OCI-LY7 (cell line): ENCODE data around the gene CBX8. TPM values are rescaled to one million over a fixed set of nuclear protein-coding genes. Genes with fewer than 3 reads are reported as not detected.

Experiments used
- BruUV-seq: library from RNA; stranded (reverse); fragments of 400-500 nt; replicated peaks from 2 replicates; lab custom pipeline; 2021; lab: Mats Ljungman, UMichigan
- CTCF ChIA-PET: fragments of 300-600 bp; sonication (Branson Sonifier 250); formaldehyde crosslinking; loops from one replicate; lab custom pipeline; 2022; ENCODE audit warnings: antibody characterized with exemption; ENCODE audit not compliant: unreplicated experiment; lab: Charles Lee
- POLR2A ChIA-PET: fragments of 300-600 bp; sonication (Branson Sonifier 250); formaldehyde crosslinking; loops from one replicate; lab custom pipeline; 2022; ENCODE audit warnings: antibody characterized with exemption; lab: Charles Lee
- DNase-seq: peaks from one replicate; pipeline ENCODE4 v3.0.0-alpha.2; 2015; ENCODE audit warnings: low spot score
- H2AFZ ChIP-seq: fragments of 200-600 bp; sonication (generic), shearing (Covaris generic); 2 replicates; pipeline ENCODE4 v1.6.1; 2014; ENCODE audit warnings: mild to moderate bottlenecking, antibody characterized with exemption, low read length, moderate library complexity
- H3K27ac ChIP-seq: fragments of 200-600 bp; sonication (generic); 2 replicates; pipeline ENCODE4 v1.5.1; 2014; ENCODE audit warnings: mixed run types, low read depth, mild to moderate bottlenecking, moderate library complexity, low read length, inconsistent platforms; ENCODE audit not compliant: poor library complexity, severe bottlenecking
- H3K36me3 ChIP-seq: fragments of 200-600 bp; sonication (generic); 2 replicates; pipeline ENCODE4 v1.6.1; 2014; ENCODE audit warnings: mild to moderate bottlenecking, antibody characterized with exemption, low read length, moderate library complexity, mixed read lengths; ENCODE audit not compliant: insufficient read depth
- H3K4me1 ChIP-seq: fragments of 200-600 bp; sonication (generic); 2 replicates; pipeline ENCODE4 v1.5.1; 2014; ENCODE audit warnings: mild to moderate bottlenecking, low read length; ENCODE audit not compliant: insufficient read depth, poor library complexity, severe bottlenecking
- H3K4me2 ChIP-seq: fragments of 200-600 bp; sonication (generic); 2 replicates; pipeline ENCODE4 v1.6.1; 2014; ENCODE audit warnings: mild to moderate bottlenecking, low read length
- H3K4me3 ChIP-seq: fragments of 200-600 bp; sonication (generic); 2 replicates; pipeline ENCODE4 v1.5.1; 2014; ENCODE audit warnings: mild to moderate bottlenecking, low read depth, low read length; ENCODE audit not compliant: poor library complexity, severe bottlenecking
- H3K79me2 ChIP-seq: fragments of 200-600 bp; sonication (generic); 2 replicates; pipeline ENCODE4 v1.6.1; 2016; ENCODE audit warnings: low read depth, mild to moderate bottlenecking, low read length, moderate library complexity, mixed read lengths; ENCODE audit not compliant: insufficient read depth
- H3K9me2 ChIP-seq: fragments of 200-600 bp; sonication (generic); 2 replicates; pipeline ENCODE4 v1.6.1; 2016; ENCODE audit warnings: mild to moderate bottlenecking, low read length, mixed read lengths; ENCODE audit not compliant: insufficient read depth
- H3K9me3 ChIP-seq: fragments of 200-600 bp; sonication (generic); 2 replicates; pipeline ENCODE4 v1.6.1; 2014; ENCODE audit warnings: mild to moderate bottlenecking, mixed run types, low read length, mixed read lengths
- H4K20me1 ChIP-seq: fragments of 200-600 bp; sonication (generic); 2 replicates; pipeline ENCODE4 v1.6.1; 2014; ENCODE audit warnings: mild to moderate bottlenecking, antibody characterized with exemption, low read length, moderate library complexity, mixed read lengths; ENCODE audit not compliant: insufficient read depth
- EZH2phosphoT487 ChIP-seq: fragments of 200-600 bp; sonication (generic); IDR thresholded peaks from 2 replicates; pipeline ENCODE4 v1.6.1; 2018; ENCODE audit warnings: low read depth, borderline replicate concordance, mild to moderate bottlenecking, mixed run types, antibody characterized with exemption, low read length, moderate library complexity, mixed read lengths
- intact Hi-C: fragments of 100-400 bp; cut with micrococcal nuclease; formaldehyde crosslinking; loops from one replicate; pipeline ENCODE4 v1.10.0; 2022; ENCODE audit not compliant: unreplicated experiment
- total RNA-seq, 2 experiments: library from RNA; depleted of rRNA in 1 of 2; stranded (reverse); fragments of >200 nt in 1 of 2; shearing (Covaris generic) in 1 of 2; gene quantifications; 2 replicates each; pipeline ENCODE4 v1.2.3, GENCODE V29; 2014 to 2022
- TF ChIP-seq, protein P1 (sequence below): fragments of 200-600 bp; sonication (generic); conservative IDR thresholded peaks from 2 replicates; pipeline ENCODE4 v1.5.1; 2014; ENCODE audit warnings: mild to moderate bottlenecking, antibody characterized with exemption, low read length, moderate library complexity, mixed read lengths

CBX8 gene
- total RNA-seq, 2 experiments from 2014 or later = 7.5 to 16.3 TPM

- Histone ChIP-seq H3K27ac (no peak overlapping the region), H4K20me1 (peaks cover 10% of the 10 kb centered on the region; the same call in 1 of the 2 replicates), H3K4me2 (no peak overlapping the region), H3K36me3 (peaks cover 18% of the 10 kb centered on the region), H3K4me1 (peaks cover 24% of the 10 kb centered on the region), H3K4me3 (no peak overlapping the region), H2AFZ (no peak overlapping the region), H3K79me2 (no peaks in the 10 kb centered on the region), H3K9me3 (no peaks in the 10 kb centered on the region), H3K9me2 (no peaks in the 10 kb centered on the region)
- TF ChIP-seq, protein P1, sequence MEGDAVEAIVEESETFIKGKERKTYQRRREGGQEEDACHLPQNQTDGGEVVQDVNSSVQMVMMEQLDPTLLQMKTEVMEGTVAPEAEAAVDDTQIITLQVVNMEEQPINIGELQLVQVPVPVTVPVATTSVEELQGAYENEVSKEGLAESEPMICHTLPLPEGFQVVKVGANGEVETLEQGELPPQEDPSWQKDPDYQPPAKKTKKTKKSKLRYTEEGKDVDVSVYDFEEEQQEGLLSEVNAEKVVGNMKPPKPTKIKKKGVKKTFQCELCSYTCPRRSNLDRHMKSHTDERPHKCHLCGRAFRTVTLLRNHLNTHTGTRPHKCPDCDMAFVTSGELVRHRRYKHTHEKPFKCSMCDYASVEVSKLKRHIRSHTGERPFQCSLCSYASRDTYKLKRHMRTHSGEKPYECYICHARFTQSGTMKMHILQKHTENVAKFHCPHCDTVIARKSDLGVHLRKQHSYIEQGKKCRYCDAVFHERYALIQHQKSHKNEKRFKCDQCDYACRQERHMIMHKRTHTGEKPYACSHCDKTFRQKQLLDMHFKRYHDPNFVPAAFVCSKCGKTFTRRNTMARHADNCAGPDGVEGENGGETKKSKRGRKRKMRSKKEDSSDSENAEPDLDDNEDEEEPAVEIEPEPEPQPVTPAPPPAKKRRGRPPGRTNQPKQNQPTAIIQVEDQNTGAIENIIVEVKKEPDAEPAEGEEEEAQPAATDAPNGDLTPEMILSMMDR = no peak
- no peak for TF ChIP-seq EZH2phosphoT487
- intact Hi-C loops = no loop called here
- ChIA-PET POLR2A (interaction anchor here (0.7 kb wide), 1 partner anchor 611 kb away, joined by 4 read pairs; no protein-coding TSS in a partner anchor), CTCF (no interaction called here)
- no TSS peak for BruUV-seq
- no peak for DNase-seq
Observed at GRCh38 chr17:79783891-79784290, 13.0 kb downstream of the CBX8 start.

DNA sequence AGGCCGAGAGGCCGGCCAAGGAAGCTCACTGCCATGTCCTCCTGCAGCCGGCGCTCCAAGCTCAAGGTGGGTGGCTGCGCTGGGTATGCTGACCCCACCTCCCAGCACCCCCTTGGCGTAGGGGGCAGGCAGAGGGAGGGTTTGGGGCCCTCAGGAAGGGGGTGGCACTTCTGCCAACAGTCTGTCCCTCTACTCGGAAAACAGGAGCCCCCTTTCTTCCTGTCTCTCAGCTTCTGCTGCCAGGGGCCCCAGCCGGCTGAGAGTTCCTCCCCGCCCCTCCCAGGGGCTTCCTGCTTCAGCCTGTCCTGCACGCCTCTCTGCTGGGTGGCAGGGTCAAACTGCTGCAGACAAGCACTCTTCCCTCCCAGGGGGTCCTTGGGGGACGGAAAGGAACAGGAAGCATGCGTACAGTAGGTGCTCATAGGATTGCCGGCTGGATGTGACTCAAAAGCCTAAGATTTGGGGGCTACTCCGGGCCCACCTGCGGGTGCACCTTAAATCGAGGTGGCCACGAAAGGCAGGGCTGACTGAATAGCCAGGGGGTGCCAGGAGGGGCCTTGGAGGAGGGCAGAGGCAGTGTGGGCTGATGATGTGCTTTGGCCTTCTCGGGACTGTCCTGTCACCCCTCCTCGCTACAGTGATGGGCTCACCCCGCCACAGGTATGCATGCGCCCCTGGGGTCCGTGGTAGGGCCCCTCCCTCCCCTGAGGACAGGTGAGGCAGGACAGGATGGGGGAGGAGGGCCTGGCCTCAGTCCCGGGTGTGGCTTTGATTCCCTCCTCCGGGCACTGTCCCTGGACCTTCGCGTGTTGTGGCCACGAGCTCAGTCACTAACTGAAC is 14.9 kb downstream of the CBX8 start:
- no peak overlapping the region for H3K4me3 ChIP-seq
- intact Hi-C loops = no loop called here
- peaks cover 10% of the 10 kb centered on the region; the same call in 1 of the 2 replicates for H4K20me1 ChIP-seq
- BruUV-seq = no TSS peak
- no peak overlapping the region for H2AFZ ChIP-seq
- no peaks in the 10 kb centered on the region for H3K9me3 ChIP-seq
- H3K79me2 ChIP-seq = no peaks in the 10 kb centered on the region
- H3K9me2 ChIP-seq = no peaks in the 10 kb centered on the region
- H3K4me1 ChIP-seq = peaks cover 32% of the 10 kb centered on the region
- CTCF ChIA-PET = no interaction called here
- H3K36me3 ChIP-seq = peaks cover 18% of the 10 kb centered on the region
- POLR2A ChIA-PET = interaction anchor here (0.7 kb wide), 1 partner anchor 57 kb away, joined by 3 read pairs; the partner anchor contains the start of gene CBX4
- peak overlapping the region; percentile 23; the same call in 1 of the 2 replicates for H3K4me2 ChIP-seq
- H3K27ac ChIP-seq = no peak overlapping the region
- TF ChIP-seq, protein P1 = no peak
- TF ChIP-seq EZH2phosphoT487 = no peak
- DNase-seq = peak; percentile 31
